PC-9 (cell line): ENCODE results near the gene NDRG2. TPM values are rescaled to one million over a fixed set of nuclear protein-coding genes. Genes with fewer than 3 reads are reported as not detected.

Experiments
- BruUV-seq: library from RNA; stranded (reverse); fragments of 400-500 nt; replicated peaks from 2 replicates; lab custom pipeline; 2021; lab: Mats Ljungman, UMichigan
- CTCF ChIA-PET: fragments of 300-600 bp; sonication (Branson Sonifier 250); formaldehyde crosslinking; loops from one replicate; lab custom pipeline; 2022; ENCODE audit warnings: antibody characterized with exemption; lab: Charles Lee
- POLR2A ChIA-PET: fragments of 300-600 bp; sonication (Branson Sonifier 250); formaldehyde crosslinking; loops from one replicate; lab custom pipeline; 2022; ENCODE audit warnings: antibody characterized with exemption; ENCODE audit not compliant: unreplicated experiment; lab: Charles Lee
- DNase-seq, 2 experiments: peaks; one replicate each; pipeline versions ENCODE4 v3.0.0 to v3.0.0-alpha.2; 2015 to 2022; ENCODE audit warnings: mixed read lengths in 1 of 2
- H2AFZ ChIP-seq: fragments of 200-600 bp; sonication (generic); 2 replicates; pipeline ENCODE4 v1.8.1; 2017; ENCODE audit warnings: antibody characterized with exemption
- H3F3A ChIP-seq: fragments of 200-600 bp; sonication (generic); 2 replicates; pipeline ENCODE4 v1.8.1; 2017; ENCODE audit warnings: antibody characterized with exemption, mild to moderate bottlenecking, low read depth; ENCODE audit not compliant: insufficient read depth
- H3K27ac ChIP-seq: fragments of 200-600 bp; sonication (generic); 2 replicates; pipeline ENCODE4 v1.6.1; 2016; ENCODE audit warnings: mixed run types
- H3K27me3 ChIP-seq: fragments of 200-600 bp; sonication (generic); 2 replicates; pipeline ENCODE4 v1.6.1; 2016; ENCODE audit warnings: low read depth, mixed run types; ENCODE audit not compliant: insufficient read depth
- H3K36me3 ChIP-seq: fragments of 200-600 bp; sonication (generic); 2 replicates; pipeline ENCODE4 v1.6.1; 2016; ENCODE audit warnings: low read depth, mixed run types
- H3K4me1 ChIP-seq: fragments of 200-600 bp; sonication (generic); replicated peaks from 2 replicates; pipeline ENCODE4 v1.6.1; 2016; ENCODE audit warnings: mixed run types; ENCODE audit not compliant: insufficient read depth
- H3K4me2 ChIP-seq: fragments of 200-600 bp; sonication (generic); 2 replicates; pipeline ENCODE4 v1.6.1; 2017; ENCODE audit warnings: mixed run types
- H3K4me3 ChIP-seq: fragments of 200-600 bp; sonication (generic); 2 replicates; pipeline ENCODE4 v1.6.1; 2016; ENCODE audit warnings: mixed run types
- H3K79me2 ChIP-seq: fragments of 200-600 bp; sonication (generic); 2 replicates; pipeline ENCODE4 v1.6.1; 2017; ENCODE audit warnings: low read depth, mixed run types
- H3K9me2 ChIP-seq: fragments of 200-600 bp; sonication (generic); 2 replicates; pipeline ENCODE4 v1.8.1; 2017; ENCODE audit warnings: mild to moderate bottlenecking; ENCODE audit not compliant: insufficient read depth
- H3K9me3 ChIP-seq: fragments of 200-600 bp; sonication (generic); 2 replicates; pipeline ENCODE4 v1.8.1; 2016; ENCODE audit warnings: low read depth; ENCODE audit not compliant: insufficient read depth
- H4K20me1 ChIP-seq: fragments of 200-600 bp; sonication (generic); 2 replicates; pipeline ENCODE4 v1.8.1; 2017; ENCODE audit not compliant: insufficient read depth
- CTCF ChIP-seq: fragments of 200-600 bp; sonication (generic); conservative IDR thresholded peaks from 2 replicates; pipeline ENCODE4 v1.6.1; 2017; ENCODE audit warnings: mixed run types, antibody characterized with exemption, mild to moderate bottlenecking, moderate library complexity
- EZH2 ChIP-seq: fragments of 200-600 bp; sonication (generic); IDR thresholded peaks from 2 replicates; pipeline ENCODE4 v1.8.0; 2017; ENCODE audit warnings: antibody characterized with exemption, low read depth
- intact Hi-C: fragments of 100-400 bp; cut with micrococcal nuclease; formaldehyde crosslinking; loops from one replicate; pipeline ENCODE4 v1.10.0; 2022; ENCODE audit not compliant: unreplicated experiment
- total RNA-seq: library from RNA; stranded (reverse); gene quantifications from 2 replicates; pipeline ENCODE4 v1.2.3, GENCODE V29; 2021

The NDRG2 gene
- total RNA-seq, 1 experiment from 2014 or later: 12.2 TPM

- no peaks in the 10 kb centered on the region for H3K79me2 ChIP-seq
- DNase-seq: no peak
- H3K4me3 ChIP-seq: no peak overlapping the region
- BruUV-seq: no TSS peak
- H4K20me1 ChIP-seq: no peaks in the 10 kb centered on the region
- POLR2A ChIA-PET: no interaction called here
- H3K4me2 ChIP-seq: no peak overlapping the region
- H2AFZ ChIP-seq: no peak overlapping the region
- CTCF ChIA-PET: interaction anchor here (0.6 to 2.0 kb wide), 3 partner anchors 19 to 70 kb away, joined by 3 to 18 read pairs (median 7); no protein-coding TSS in a partner anchor
- no peaks in the 10 kb centered on the region for H3K27me3 ChIP-seq
- intact Hi-C loops: loop anchor here (1.0 kb wide), 2 partner anchors 26 to 183 kb away; no protein-coding TSS in a partner anchor
- H3K4me1 ChIP-seq: peaks cover 15% of the 10 kb centered on the region
- TF ChIP-seq CTCF (0 out of 2 replicates have a peak, but pooled peaks have one; percentile 20), EZH2 (no peak)
- H3F3A ChIP-seq: peaks cover 9% of the 10 kb centered on the region; the same call in 1 of the 2 replicates
- no peaks in the 10 kb centered on the region for H3K9me3 ChIP-seq
- H3K36me3 ChIP-seq: no peaks in the 10 kb centered on the region
- no peaks in the 10 kb centered on the region for H3K9me2 ChIP-seq
- no peak overlapping the region for H3K27ac ChIP-seq
These were observed 15.6 kb upstream of the NDRG2 start for GRCh38 chr14:21040370-21040925.

GRCh38 chr14:21039585-21040369, 14.9 kb upstream of the NDRG2 start:
- Histone ChIP-seq H3K79me2 (no peaks in the 10 kb centered on the region), H3K4me2 (no peak overlapping the region), H3K36me3 (no peaks in the 10 kb centered on the region), H3K4me3 (no peak overlapping the region), H2AFZ (no peak overlapping the region), H4K20me1 (no peaks in the 10 kb centered on the region), H3K9me3 (no peaks in the 10 kb centered on the region), H3K27ac (no peak overlapping the region), H3K4me1 (peaks cover 15% of the 10 kb centered on the region), H3F3A (peaks cover 9% of the 10 kb centered on the region; the same call in 1 of the 2 replicates), H3K9me2 (no peaks in the 10 kb centered on the region), H3K27me3 (no peaks in the 10 kb centered on the region)
- POLR2A ChIA-PET: no interaction called here
- intact Hi-C loops: loop anchor here (1.0 kb wide), 2 partner anchors 25 to 182 kb away; no protein-coding TSS in a partner anchor
- peak; percentile 57; the same call in 1 of the 2 replicates for TF ChIP-seq CTCF
- no peak for TF ChIP-seq EZH2
- peak; percentile 22 to 43 for DNase-seq
- CTCF ChIA-PET: interaction anchor here (1.0 to 2.0 kb wide), 2 partner anchors 25 to 69 kb away, joined by 7 to 18 read pairs; no protein-coding TSS in a partner anchor
- BruUV-seq: no TSS peak

GRCh38 chr14:21038441-21039422, 13.9 kb upstream of the NDRG2 start:
- H3K36me3 ChIP-seq: no peaks in the 10 kb centered on the region
- H3K4me3 ChIP-seq: no peak overlapping the region
- ChIA-PET CTCF (no interaction called here), POLR2A (no interaction called here)
- no peaks in the 10 kb centered on the region for H3K9me3 ChIP-seq
- intact Hi-C loops: no loop called here
- H3K9me2 ChIP-seq: no peaks in the 10 kb centered on the region
- peaks cover 4% of the 10 kb centered on the region; the same call in 1 of the 2 replicates for H3F3A ChIP-seq
- DNase-seq: peak in 1 of 2 experiments; percentile 35
- 0 out of 2 replicates have a peak overlapping the region, but pooled peaks have one; percentile 16 for H3K4me2 ChIP-seq
- H3K27me3 ChIP-seq: no peaks in the 10 kb centered on the region; the same call in 1 of the 2 replicates
- no peak overlapping the region for H2AFZ ChIP-seq
- H3K27ac ChIP-seq: no peak overlapping the region
- TF ChIP-seq CTCF (no peak), EZH2 (no peak)
- H3K4me1 ChIP-seq: peaks cover 5% of the 10 kb centered on the region
- no peaks in the 10 kb centered on the region for H3K79me2 ChIP-seq
- no peaks in the 10 kb centered on the region for H4K20me1 ChIP-seq
- no TSS peak for BruUV-seq
